Measurements from ENCODE around the gene PRXL2B.
"Not testable (repeated sequence)": the region's sequence is repeated elsewhere in the genome, so short reads cannot be mapped to it uniquely, and the experiment has no call there.

Gene PRXL2B

DNA sequence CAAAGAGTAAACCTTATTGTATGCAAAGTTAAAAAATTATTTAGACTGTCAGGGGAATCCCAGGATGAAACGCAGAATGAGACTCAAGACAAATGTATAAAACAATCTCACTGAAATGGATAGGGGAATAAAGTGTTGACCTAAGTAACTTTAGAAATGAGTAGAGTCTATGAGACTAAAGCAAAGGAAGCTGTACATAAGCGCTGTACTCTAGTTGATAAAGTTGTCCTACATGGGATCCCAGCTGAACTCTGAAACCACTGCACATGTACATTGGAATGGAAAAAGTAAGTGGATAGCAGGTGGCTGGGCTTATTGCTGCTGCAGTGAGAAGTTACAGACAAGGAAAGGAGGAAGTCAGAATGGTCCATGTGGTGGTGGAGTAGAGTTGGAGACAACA lies 27.6 kb downstream of the PRXL2B start:
- DNase-seq (ENCODE audit: low read depth) = no peak

DNA sequence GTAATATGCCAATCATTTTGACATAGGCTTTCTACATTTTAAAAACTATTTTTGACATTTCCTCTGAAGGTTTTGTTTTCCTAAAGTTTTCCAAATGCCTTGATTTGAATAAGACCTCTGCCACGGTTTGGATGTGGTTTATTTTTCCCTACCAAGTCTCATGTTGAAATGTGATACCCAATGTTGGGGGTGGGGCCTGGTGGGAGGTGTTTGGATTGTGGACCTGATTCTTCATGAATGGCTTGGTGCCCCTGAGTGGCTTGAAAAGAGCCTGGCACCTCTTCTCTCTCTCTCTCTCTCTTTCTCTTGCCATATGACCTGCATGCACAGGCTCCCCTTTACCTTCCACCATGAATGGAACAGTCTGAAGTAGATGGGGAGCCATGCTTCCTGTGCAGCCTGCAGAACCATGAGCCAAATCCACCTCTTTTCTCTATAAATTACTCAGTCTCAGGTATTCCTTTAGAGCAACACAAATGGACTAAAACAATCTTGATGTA lies 31.4 kb downstream of the PRXL2B start:
- no peak for DNase-seq (ENCODE audit: low read depth)

DNA sequence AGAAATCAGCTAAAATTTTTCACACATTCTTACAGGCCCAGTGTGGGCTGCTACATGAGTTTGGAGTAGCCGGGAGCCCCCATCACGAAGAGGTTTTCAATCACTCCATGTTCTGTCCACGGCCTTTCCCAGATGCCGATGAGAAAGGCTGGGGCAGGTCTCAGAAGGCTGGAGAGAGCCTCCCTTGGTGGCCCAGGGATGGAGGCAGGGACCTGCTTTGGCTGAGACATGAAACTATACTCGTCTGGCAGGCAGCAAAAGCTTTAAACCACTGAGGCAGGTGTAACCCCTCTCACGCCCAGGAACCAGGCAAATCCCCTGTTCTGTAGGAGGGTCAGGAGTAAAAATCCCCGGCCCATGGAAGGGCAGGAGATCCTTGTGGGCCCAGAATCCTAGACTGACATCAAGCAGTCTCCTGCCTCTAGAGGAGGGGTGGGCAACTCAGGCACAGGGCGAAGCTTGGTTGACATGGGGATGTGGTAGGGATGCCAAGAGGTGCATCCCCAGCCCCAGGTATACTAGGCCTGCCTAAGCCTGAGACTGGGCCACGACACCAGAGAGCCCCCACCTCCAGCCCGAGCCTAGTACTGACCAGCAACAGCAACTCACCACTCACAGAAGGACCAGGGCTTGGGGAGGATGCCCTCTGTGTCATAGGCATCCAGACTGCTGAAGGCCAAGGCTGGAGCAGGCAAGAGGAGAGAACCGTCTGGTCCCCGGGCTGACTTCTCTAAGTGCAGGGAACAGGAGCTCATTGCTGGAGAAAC lies 37.2 kb downstream of the PRXL2B start:
- DNase-seq (ENCODE audit: low read depth) = no peak

DNA sequence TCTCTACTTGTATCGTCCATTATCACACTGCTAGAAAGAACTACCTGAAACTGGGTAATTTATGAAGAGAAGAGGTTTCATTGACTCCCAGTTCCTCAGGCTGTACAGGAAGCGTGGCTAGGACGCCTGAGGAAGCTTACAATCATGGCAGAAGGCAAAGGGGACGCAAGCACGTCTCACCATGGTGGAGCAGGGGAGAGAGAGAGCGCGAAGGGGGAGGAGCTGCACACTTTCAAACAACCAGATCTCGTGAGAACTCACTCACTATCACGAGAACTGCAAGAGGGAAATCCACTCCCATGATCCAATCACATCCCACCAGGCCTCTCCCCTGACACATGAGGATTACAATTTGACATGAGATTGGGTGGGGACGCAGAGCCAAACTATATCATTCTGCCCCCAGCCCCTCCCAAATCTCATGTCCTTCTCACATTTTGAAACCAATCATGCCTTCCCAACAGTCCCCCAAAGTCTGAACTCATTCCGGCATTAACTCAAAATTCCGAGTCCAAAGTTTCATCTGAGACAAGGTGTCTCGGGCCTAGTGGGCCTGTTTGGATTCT lies 38.2 kb downstream of the PRXL2B start:
- DNase-seq (ENCODE audit: low read depth) = no peak

DNA sequence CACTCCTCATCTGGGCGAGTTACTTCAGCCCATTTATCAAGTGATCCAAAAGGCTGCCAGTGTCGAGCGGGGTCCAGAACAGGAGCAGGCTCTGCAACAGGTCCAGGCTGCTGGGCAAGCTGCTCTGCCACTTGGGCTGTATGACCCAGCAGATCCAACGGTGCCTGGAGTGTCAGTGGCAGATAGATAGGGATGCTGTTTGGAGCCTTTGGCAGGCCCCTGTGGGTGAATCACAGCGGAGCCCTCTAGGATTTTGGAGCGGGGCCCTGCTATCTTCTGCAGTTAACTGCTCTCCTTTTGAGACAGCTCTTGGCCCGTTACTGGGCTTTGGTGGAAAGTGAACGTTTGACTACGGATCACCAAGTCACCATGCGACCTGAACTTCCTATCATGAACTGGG lies 38.7 kb downstream of the PRXL2B start:
- no peak for DNase-seq (ENCODE audit: low read depth)

DNA sequence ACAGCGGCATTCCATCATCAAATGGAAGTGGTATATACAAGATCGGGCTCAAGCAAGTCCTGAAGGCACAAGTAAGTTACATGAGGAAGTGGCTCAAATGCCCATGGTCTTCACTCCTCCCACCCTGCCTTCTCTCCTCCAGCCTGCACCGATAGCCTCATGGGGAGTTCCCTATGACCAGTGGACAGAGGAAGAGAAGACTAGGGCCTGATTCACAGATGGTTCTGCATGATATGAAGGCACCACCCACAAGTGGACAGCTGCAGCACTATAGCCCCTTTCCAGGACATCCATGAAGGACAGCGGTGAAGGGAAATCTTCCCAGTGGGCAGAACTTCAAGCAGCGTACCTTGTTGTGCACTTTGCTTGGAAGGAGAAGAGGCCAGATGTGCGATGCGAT lies 39.2 kb downstream of the PRXL2B start:
- DNase-seq (ENCODE audit: low read depth) = not testable (repeated sequence)

DNA sequence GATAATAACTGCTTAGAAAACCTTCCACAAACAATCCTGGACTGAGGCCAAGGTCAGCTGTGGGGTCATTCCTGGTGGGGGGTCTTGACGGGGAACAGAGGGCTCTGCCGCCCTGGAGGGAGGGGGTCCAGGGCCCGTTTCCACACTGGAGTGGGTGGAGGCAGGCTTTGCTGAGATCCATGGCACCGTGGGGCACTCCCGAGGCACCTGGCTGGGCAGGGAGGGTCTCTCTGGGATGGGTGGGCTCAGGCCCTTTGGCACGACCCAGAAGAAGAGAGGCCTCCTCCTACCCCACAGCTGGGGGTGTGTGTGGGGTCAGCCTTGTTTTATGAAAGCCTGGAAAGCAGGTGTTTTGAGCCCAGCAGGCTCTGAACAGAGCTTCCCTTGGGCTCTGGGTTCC lies 41.2 kb downstream of the PRXL2B start:
- no peak for DNase-seq (ENCODE audit: low read depth)

DNA sequence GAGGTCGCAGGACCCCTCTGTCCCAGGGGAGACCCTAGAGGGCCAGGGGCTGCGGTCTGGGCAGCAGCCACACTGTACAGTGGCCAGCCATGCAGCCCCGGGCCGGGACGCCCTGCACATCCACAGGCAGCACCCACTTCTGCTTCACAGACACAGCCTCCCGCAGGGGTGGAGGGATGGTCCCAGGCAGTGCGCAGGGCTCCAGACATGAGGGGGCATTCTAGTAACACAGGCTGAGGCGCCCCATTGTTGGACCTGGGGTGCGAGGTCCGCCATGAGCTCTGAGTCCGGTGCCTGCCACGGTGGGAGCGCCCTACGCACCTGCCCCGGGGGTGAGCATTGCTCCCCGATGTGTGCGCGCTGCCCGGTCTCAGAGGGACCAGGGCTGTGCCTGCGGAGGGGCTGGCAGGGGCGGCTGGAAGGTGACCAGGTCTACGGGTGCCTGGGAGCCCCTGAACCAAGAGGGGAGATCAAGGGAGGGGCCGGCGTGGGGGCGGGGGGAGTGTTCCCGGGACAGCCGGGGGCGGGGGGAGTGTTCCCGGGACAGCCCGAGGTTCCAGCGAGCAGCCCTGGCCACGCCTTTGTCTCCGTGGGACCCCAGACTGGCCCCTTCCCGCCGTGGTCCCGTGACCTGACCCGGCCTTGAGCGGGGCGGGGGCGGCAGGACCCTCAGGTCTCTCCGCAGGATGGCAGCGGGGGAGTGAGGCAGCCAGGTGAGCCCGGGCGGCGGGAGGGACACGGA lies 41.8 kb downstream of the PRXL2B start:
- DNase-seq (ENCODE audit: low read depth) = no peak

DNA sequence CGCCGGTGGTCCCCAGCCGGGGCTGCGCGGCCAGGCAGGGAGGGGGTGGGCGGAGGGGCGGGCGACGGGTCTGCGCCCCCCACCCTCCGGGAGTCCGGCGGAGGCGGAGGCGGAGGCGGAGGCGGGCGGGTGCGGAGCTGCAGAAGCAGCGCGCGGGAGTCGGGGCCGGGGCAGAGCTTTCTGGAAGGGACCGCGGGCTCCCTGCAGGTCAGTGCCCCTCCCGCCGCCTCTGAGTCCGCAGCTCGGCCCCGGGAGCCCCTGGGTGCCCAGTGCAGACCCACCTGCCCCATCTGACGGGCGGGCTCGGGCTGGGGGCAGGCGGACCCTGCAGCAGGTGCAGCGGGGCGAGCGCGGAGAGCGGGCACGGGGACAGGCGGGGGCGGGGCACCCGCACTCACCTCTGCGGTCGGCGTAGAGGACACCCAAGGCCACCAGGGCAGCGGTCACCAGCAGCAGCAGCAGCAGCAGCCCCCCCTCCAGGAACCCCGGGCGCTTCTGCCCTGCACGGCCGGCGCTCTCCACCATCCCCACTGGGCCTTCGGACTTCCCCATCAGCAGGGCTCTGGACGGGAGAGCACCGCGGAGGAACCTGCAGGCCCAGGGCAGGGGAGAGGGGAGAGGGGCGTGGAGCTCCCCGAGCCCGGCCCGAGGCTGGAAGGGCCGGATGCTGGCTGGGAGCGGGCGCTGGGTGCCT lies 42.5 kb downstream of the PRXL2B start:
- no peak for DNase-seq (ENCODE audit: low read depth)

DNA sequence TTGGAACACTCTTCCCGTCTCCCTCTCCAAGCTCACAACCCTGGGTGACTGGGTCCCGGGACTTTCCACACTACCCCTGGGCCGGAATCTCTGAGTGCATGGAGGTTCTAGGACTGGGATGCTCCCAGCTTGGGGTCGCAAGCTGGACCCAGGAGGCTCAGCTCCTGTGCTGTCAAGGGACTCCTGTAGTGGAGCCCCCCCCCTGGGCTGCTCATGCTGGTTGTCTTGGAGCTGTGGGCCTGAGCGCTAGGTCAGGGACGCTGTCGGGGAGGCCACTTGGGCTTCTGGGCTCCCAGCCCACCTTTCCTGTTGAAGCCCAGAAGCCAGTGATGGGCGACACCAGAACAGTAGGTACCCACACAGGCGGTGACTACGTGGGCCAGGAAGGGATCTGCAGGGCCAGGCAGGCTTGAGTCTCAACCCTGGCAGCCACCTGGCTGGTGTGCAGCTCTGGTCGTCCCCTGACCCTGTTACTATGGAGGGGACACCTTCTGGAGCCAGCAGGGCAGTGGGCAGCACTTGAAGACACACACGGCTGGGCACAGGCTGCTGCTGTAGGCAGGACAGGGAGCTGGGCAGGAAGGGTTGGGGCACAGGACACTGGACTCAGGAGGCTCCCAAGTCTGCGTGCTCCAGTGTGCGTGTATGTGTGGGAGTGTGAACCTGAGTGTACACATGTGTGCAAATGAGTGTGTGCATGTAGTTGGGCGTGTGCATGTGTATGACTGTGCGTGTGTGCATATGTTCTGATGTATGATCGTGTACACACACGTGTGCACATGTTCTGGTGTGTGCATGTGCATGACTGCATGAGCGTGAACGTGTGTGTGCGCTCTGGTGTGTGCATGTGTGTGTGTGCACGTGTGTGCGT lies 43.3 kb downstream of the PRXL2B start:
- no peak for DNase-seq (ENCODE audit: low read depth)

DNA sequence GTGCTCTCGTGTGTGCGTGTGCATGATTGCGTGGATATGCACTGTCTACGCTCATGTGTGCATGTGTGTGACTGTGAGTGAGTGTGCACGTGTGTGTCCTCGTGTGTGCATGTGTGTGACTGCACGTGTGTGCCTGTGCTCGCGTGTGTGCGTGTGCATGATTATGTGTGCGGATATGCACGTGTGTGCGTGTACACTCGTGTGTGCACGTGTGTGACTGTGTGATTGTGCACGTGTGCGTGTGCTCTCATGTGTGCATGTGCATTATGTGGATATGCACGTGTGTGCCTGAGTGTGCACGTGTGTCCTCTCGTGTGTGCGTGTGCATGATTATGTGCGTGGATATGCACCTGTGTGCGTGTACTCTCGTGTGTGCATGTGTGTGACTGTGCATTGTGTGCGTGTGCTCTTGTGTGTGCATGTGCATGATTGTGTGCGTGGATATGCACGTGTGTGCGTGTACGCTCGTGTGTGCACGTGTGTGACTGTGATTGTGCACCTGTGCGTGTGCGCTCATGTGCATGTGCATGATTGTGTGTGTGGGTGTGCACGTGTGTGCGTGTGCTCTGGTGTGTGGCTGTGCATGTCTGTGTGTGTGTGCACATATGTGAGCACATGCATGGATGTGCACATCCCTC lies 44.0 kb downstream of the PRXL2B start:
- DNase-seq (ENCODE audit: low read depth) = no peak

DNA sequence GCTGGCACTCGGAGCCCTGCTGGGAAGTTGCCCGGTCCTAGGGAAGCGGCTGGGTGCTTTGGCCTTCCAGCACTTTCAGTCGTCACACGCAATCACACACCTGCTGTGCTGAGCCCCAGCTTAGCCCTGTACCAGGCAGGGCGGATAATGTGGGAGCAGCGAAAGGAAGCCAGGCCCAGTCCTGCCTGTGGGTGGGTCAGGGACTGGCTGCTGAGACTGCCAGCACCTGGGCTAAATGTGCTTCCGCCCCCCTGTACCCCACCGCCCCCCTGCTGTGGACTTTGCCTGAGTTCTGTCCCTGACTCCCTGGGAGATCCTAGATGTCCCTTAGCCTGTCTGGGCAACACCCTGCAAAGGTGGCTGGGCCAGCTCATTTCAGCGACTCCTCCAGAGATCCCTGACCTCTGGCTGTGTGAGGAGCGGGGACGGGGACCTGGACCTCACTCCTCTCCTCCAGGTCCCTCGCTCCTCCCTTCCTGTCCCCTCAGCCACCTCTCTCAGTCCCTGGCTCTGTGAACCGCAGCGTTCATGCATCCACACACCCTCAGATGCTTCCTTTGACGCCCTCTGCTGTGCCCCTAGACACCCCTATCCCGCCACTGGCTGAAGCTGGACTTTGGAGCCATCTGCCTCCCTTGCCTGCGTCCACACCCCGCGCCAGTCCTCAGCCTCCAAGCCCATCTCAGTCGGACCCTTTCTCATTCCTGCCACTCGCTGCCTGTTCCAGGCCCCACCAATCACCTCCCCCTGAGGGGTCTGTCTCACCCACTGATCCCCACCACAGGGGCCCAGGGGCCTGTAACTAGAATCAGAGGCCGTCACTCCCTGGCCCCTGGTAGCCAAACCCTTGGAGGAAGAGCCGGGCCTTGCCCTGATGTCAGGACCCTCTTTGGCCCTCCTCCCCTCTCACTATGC lies 44.8 kb downstream of the PRXL2B start:
- DNase-seq (ENCODE audit: low read depth) = no peak

DNA sequence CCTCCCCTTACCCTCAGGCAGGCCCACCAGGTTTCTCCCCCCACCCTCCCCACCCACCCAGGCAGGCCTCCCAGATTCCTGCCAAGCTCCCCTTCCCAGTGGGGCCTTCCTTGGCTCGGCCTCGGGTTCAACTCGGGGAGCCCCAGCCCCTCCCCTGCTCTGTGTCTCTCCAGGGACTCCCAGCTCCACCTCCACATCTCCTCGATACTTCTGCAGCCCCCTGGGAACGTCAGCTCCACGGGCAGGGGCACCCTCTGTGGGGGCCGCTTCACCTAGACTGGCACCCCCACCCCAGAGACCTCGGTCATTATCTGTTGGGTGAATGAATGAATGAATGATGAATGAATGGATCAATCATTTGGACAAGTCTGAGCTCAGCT lies 45.5 kb downstream of the PRXL2B start:
- DNase-seq (ENCODE audit: low read depth) = no peak

DNA sequence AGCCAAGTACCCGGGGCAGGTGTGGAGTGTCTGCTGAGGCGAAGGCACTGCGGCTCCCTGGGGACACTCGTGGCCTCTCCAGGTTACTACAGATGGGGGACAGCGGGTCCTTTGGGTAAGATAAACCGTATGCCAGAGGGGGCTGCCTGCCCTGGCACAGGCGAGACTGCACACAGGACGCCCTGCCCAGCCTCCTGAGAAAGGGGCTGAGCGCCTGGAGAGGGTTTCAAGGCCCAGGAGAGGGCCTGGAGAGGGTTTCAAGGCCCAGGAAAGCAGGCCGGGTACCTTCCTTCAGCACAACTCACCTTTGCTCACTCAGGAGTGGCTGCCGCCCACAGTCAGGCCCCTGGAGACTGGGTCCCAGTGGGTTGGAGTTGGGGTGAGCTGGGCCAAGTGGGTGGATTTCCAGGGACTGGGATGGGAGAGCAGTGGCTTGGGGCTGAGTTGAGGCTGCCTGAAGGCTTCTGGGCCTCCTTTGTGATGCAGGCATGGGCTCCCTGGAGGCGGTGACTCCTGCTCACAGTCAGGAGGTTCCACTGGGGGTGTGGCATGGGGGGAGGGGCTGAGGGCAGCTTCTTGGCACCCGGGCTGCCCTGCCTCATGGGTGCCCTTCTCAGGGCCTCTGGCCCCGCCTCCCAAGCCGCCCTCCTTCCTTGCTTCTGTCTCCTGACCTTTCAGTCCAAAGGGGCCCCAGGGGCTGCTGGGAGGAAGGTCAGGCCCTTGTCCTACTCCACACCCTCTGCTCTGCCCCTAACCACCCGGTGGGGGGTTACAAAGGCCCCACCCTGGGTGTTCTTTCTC lies 46.2 kb downstream of the PRXL2B start, which contains the start of gene MMEL1:
Gene MMEL1 (minus strand): TSS at position 456 of the 801 bp plus-strand sequence. CDS start 3,532 bp downstream, outside the sequence.
- DNase-seq (ENCODE audit: low read depth) = no peak

DNA sequence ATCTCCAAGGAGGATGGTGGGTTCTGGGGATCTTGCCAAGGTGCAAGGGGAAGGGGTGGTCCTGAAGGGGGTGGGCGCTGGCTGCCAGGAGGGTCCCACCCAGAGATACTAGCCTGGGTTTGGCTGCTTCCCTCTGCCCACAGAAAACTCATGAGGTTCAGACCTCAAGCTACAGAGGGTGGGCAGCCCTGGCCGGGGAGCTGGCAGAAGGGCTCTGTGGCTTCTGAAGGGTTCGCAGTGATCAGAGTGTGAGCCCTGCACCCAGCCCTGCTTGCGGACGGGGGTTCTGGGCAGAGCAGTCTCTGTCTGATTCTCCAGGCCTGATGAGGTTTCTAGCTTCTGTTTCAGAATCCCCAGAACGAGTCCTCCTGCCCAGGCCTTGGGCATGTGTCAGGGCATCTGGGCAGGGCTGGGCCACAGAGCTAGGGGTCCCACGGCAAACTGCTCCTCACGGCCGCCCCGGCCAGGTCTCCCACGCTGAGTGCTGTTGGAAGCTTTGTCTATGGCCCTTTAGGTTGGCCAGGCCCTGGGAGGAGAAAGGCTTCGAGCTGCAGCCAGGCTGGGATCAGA lies 46.9 kb downstream of the PRXL2B start:
- no peak for DNase-seq (ENCODE audit: low read depth)

DNA sequence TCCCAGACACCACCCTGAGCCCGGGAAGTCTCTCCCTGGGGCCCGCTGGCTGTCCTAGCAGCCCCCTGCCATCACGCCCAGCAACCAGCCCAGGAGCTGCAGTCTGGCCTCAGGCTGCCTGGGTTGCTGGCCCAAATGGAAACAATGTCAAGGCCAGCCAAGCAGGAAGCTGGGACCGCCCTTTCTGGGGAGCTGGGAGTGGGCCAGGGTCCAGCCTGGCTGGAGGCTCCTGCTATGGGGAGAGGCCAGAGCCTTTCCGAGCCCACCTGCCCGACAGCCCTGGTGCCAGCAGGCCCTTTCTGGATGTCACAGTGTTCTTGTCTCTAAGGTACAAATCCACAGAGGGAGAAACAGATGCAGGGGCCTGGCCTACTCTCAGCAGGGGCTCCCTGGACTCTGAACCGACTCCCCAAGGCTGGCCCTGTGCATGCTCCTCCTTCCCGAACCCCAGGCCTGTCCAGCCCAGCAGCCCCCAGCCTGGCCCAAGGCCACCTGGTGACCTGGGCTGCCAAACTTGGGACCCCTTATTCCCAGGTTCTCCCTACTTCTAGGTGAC lies 47.4 kb downstream of the PRXL2B start:
- no peak for DNase-seq (ENCODE audit: low read depth)

DNA sequence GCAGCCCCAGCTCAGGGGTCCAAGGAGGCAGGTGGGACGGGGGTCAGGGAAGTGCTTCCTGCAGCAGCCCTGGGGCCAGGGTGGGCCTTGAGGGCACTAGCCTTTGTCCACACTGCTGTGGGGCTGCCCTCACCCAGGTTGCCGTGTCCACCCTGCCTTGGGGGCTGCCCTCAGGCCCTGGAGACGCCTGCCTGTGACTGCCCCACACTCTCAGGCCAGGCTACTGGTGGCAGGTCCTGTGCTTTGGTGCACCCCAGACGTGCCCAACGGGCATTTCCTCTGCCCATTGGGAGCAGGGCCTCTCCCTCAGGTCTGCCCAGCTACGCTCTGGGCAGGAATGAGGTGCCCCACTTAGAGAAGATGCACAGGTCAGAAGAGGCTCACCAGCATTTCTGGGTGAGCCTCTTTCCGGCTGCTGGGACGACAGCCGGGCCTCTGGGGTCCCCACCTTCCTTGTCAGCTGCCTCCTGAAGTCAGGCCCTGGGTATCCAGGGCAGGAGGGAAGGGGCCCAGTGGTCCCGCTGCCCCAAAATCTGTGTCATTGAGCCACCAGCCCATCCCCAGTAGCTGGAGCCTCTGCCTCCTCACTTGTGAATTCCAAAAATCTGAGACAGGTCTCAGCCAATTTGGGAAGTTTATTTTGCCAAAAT lies 48.9 kb downstream of the PRXL2B start:
- no peak for DNase-seq (ENCODE audit: low read depth)

DNA sequence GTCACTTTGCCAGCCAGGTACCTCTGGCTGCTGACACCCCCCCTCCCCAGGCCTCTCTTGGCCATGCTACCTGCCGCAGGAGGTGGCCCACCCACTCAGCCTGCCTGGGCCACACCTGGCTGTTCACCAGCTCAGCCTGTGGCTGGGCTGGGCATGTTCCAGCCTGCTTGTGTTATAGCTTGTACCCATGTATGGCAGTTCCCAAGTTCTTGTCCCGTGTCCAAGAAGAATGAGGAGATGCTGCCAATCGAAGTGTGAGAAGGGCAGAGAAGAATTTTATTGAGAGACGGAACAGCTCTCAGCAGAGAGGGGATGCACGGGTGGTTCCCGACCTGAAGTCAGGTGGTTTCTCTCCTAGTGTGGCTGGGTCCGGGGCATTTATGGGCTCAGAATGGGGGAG lies 50.2 kb downstream of the PRXL2B start:
- no peak for DNase-seq (ENCODE audit: low read depth)

Measured in ELR (cell line).